ENCODE measurements around the gene TBX1. TPM values are rescaled to one million over a fixed set of nuclear protein-coding genes. Genes with fewer than 3 reads are reported as not detected.

TBX1 gene
- total RNA-seq, 1 donor from 2014 or later, result 28.5 TPM

GRCh38 chr22:19753996-19754700 is 6.4 kb upstream of the TBX1 start:
- no peak for DNase-seq

GRCh38 chr22:19754701-19755144 is 5.9 kb upstream of the TBX1 start:
- DNase-seq, result no peak

- no peak for DNase-seq
These were observed 5.3 kb upstream of the TBX1 start for GRCh38 chr22:19755145-19755710.

- no peak for DNase-seq
These were observed 4.8 kb upstream of the TBX1 start for GRCh38 chr22:19755722-19756287.

- no peak for DNase-seq
These were observed 4.1 kb upstream of the TBX1 start for GRCh38 chr22:19756288-19757128.

GRCh38 chr22:19757140-19757984 is 3.2 kb upstream of the TBX1 start:
- no peak for DNase-seq

GRCh38 chr22:19757985-19758895 is 2.3 kb upstream of the TBX1 start:
- peak; percentile 76 for DNase-seq

GRCh38 chr22:19758896-19759426 is 1.6 kb upstream of the TBX1 start:
- DNase-seq, result peak; percentile 58

- DNase-seq, result peak; percentile 59
These were observed 1.0 kb upstream of the TBX1 start for GRCh38 chr22:19759427-19760057.

GRCh38 chr22:19760951-19761724 is 560 bp downstream of the TBX1 start:
- no peak for DNase-seq

GRCh38 chr22:19761725-19762567 is 1.4 kb downstream of the TBX1 start:
- DNase-seq, result no peak

- peak; percentile 66 for DNase-seq
These were observed 2.2 kb downstream of the TBX1 start for GRCh38 chr22:19762568-19763457.

- DNase-seq, result no peak
These were observed 3.1 kb downstream of the TBX1 start for GRCh38 chr22:19763458-19764298.

GRCh38 chr22:19764299-19764593 is 3.7 kb downstream of the TBX1 start:
- DNase-seq, result no peak

GRCh38 chr22:19764636-19765476 is 4.3 kb downstream of the TBX1 start:
- DNase-seq, result no peak
